ENCODE results near the gene TLE3. TPM values are rescaled to one million over a fixed set of nuclear protein-coding genes. Genes with fewer than 3 reads are reported as not detected.

The TLE3 gene
- total RNA-seq, 2 donors from 2014 or later = 16.6 to 33.9 TPM

- H3K36me3 ChIP-seq (replicated peaks in 1 of 2; ENCODE audit: insufficient read depth in 1 of 2, low read depth in 2 of 2) = no peaks in the 10 kb centered on the region
- H3K9me3 ChIP-seq = no peaks in the 10 kb centered on the region
- TF ChIP-seq POLR2A (IDR thresholded peaks at IDR 0.05) = no peak
- TF ChIP-seq, protein P1, sequence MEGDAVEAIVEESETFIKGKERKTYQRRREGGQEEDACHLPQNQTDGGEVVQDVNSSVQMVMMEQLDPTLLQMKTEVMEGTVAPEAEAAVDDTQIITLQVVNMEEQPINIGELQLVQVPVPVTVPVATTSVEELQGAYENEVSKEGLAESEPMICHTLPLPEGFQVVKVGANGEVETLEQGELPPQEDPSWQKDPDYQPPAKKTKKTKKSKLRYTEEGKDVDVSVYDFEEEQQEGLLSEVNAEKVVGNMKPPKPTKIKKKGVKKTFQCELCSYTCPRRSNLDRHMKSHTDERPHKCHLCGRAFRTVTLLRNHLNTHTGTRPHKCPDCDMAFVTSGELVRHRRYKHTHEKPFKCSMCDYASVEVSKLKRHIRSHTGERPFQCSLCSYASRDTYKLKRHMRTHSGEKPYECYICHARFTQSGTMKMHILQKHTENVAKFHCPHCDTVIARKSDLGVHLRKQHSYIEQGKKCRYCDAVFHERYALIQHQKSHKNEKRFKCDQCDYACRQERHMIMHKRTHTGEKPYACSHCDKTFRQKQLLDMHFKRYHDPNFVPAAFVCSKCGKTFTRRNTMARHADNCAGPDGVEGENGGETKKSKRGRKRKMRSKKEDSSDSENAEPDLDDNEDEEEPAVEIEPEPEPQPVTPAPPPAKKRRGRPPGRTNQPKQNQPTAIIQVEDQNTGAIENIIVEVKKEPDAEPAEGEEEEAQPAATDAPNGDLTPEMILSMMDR (IDR thresholded peaks at IDR 0.05) = no peak
- no peak overlapping the region for H3K4me3 ChIP-seq
- ATAC-seq = no peak
- H3K4me1 ChIP-seq = no peaks in the 10 kb centered on the region
- peaks cover 0 to 14% of the 10 kb centered on the region in 2 donors for H3K27me3 ChIP-seq
- DNase-seq = no peak
- intact Hi-C loops (cut with DNase I) = no loop called here
- H3K27ac ChIP-seq = no peak overlapping the region
- WGBS, 2 donors = 85 to 92% methylated on average over 7 to 10 of the region's 10 CpGs
These were observed 62.5 kb downstream of the TLE3 start for GRCh38 chr15:70035051-70035718.

GRCh38 chr15:70034596-70034995, 63.1 kb downstream of the TLE3 start:
- ATAC-seq = no peak
- DNase-seq = no peak
- no peaks in the 10 kb centered on the region for H3K36me3 ChIP-seq (replicated peaks in 1 of 2; ENCODE audit: insufficient read depth in 1 of 2, low read depth in 2 of 2)
- H3K27me3 ChIP-seq = peaks cover 0 to 14% of the 10 kb centered on the region in 2 donors
- TF ChIP-seq, protein P1 (IDR thresholded peaks at IDR 0.05) = no peak
- TF ChIP-seq POLR2A (IDR thresholded peaks at IDR 0.05) = no peak
- H3K27ac ChIP-seq = no peak overlapping the region
- WGBS, 2 donors = 97% methylated on average over 6 to 7 of the region's 7 CpGs
- no peaks in the 10 kb centered on the region for H3K9me3 ChIP-seq
- H3K4me3 ChIP-seq = no peak overlapping the region
- intact Hi-C loops (cut with DNase I) = no loop called here
- no peaks in the 10 kb centered on the region for H3K4me1 ChIP-seq

- Histone ChIP-seq H3K27me3 (peaks cover 0 to 14% of the 10 kb centered on the region in 2 donors), H3K9me3 (no peaks in the 10 kb centered on the region), H3K36me3 (replicated peaks in 1 of 2; ENCODE audit: insufficient read depth in 1 of 2, low read depth in 2 of 2) (no peaks in the 10 kb centered on the region), H3K4me3 (no peak overlapping the region), H3K4me1 (no peaks in the 10 kb centered on the region), H3K27ac (no peak overlapping the region)
- no peak for DNase-seq
- 88 to 93% methylated on average over 4 of the region's 4 CpGs for WGBS, 2 donors
- TF ChIP-seq, protein P1 (IDR thresholded peaks at IDR 0.05) = no peak
- TF ChIP-seq POLR2A (IDR thresholded peaks at IDR 0.05) = no peak
- intact Hi-C loops (cut with DNase I) = no loop called here
- ATAC-seq = no peak
These were observed 63.6 kb downstream of the TLE3 start for GRCh38 chr15:70034141-70034540.

- no peak for TF ChIP-seq POLR2A (IDR thresholded peaks at IDR 0.05)
- TF ChIP-seq, protein P1 (IDR thresholded peaks at IDR 0.05) = no peak
- peaks cover 0 to 14% of the 10 kb centered on the region in 2 donors for H3K27me3 ChIP-seq
- H3K36me3 ChIP-seq (replicated peaks in 1 of 2; ENCODE audit: insufficient read depth in 1 of 2, low read depth in 2 of 2) = no peaks in the 10 kb centered on the region
- H3K27ac ChIP-seq = no peak overlapping the region
- ATAC-seq (no peak), DNase-seq (no peak)
- no peaks in the 10 kb centered on the region for H3K9me3 ChIP-seq
- H3K4me3 ChIP-seq = no peak overlapping the region
- H3K4me1 ChIP-seq = no peaks in the 10 kb centered on the region
- WGBS, 2 donors = 56 to 67% methylated on average over 1 to 35 of the region's 35 CpGs
- intact Hi-C loops (cut with DNase I) = no loop called here
These were observed 64.1 kb downstream of the TLE3 start for GRCh38 chr15:70033529-70034140.

Measured in body of pancreas (tissue), 4 donors.